ENCODE measurements around the gene PCYOX1L. TPM values are rescaled to one million over a fixed set of nuclear protein-coding genes. Genes with fewer than 3 reads are reported as not detected.

Gene PCYOX1L
- total RNA-seq, 1 experiment from 2014 or later, result 29.9 TPM

GRCh38 chr5:149407323-149408251 lies 49.7 kb downstream of the PCYOX1L start:
- H3K4me1 Mint-ChIP-seq (ENCODE audit: low read depth, unreplicated experiment), result peaks cover 14% of the 10 kb centered on the region
- no peak overlapping the region for H3K27ac Mint-ChIP-seq (ENCODE audit: unreplicated experiment)
- no peak for DNase-seq
- no peaks in the 10 kb centered on the region for H3K36me3 Mint-ChIP-seq (ENCODE audit: insufficient read depth, unreplicated experiment)
- TF ChIP-seq CTCF (IDR thresholded peaks at IDR 0.05; ENCODE audit: unreplicated experiment), result no peak
- BruUV-seq (replicated peaks), result no TSS peak
- H3K4me3 Mint-ChIP-seq (ENCODE audit: low read depth, unreplicated experiment), result no peak overlapping the region
- H3K9me3 Mint-ChIP-seq (ENCODE audit: low read depth, unreplicated experiment), result no peaks in the 10 kb centered on the region
- CTCF ChIA-PET, result no interaction called here
- intact Hi-C loops (cut with micrococcal nuclease; ENCODE audit: unreplicated experiment), result no loop called here
- peaks cover 29% of the 10 kb centered on the region for H3K27me3 Mint-ChIP-seq (ENCODE audit: unreplicated experiment)

GRCh38 chr5:149408252-149409099 lies 50.6 kb downstream of the PCYOX1L start:
- no peak overlapping the region for H3K27ac Mint-ChIP-seq (ENCODE audit: unreplicated experiment)
- H3K27me3 Mint-ChIP-seq (ENCODE audit: unreplicated experiment), result peaks cover 29% of the 10 kb centered on the region
- intact Hi-C loops (cut with micrococcal nuclease; ENCODE audit: unreplicated experiment), result no loop called here
- CTCF ChIA-PET, result no interaction called here
- BruUV-seq (replicated peaks), result no TSS peak
- no peak for DNase-seq
- H3K4me3 Mint-ChIP-seq (ENCODE audit: low read depth, unreplicated experiment), result no peak overlapping the region
- H3K4me1 Mint-ChIP-seq (ENCODE audit: low read depth, unreplicated experiment), result peaks cover 14% of the 10 kb centered on the region
- H3K36me3 Mint-ChIP-seq (ENCODE audit: insufficient read depth, unreplicated experiment), result no peaks in the 10 kb centered on the region
- TF ChIP-seq CTCF (IDR thresholded peaks at IDR 0.05; ENCODE audit: unreplicated experiment), result no peak
- H3K9me3 Mint-ChIP-seq (ENCODE audit: low read depth, unreplicated experiment), result no peaks in the 10 kb centered on the region

- no peak overlapping the region for H3K27ac Mint-ChIP-seq (ENCODE audit: unreplicated experiment)
- intact Hi-C loops (cut with micrococcal nuclease; ENCODE audit: unreplicated experiment), result no loop called here
- TF ChIP-seq CTCF (IDR thresholded peaks at IDR 0.05; ENCODE audit: unreplicated experiment), result no peak
- CTCF ChIA-PET, result interaction anchor here (0.7 kb wide), 2 partner anchors 185 to 737 kb away, joined by 3 to 4 read pairs; no protein-coding TSS in a partner anchor
- BruUV-seq (replicated peaks), result no TSS peak
- H3K36me3 Mint-ChIP-seq (ENCODE audit: insufficient read depth, unreplicated experiment), result no peaks in the 10 kb centered on the region
- peaks cover 9% of the 10 kb centered on the region for H3K4me1 Mint-ChIP-seq (ENCODE audit: low read depth, unreplicated experiment)
- H3K4me3 Mint-ChIP-seq (ENCODE audit: low read depth, unreplicated experiment), result no peak overlapping the region
- peaks cover 29% of the 10 kb centered on the region for H3K27me3 Mint-ChIP-seq (ENCODE audit: unreplicated experiment)
- no peak for DNase-seq
- H3K9me3 Mint-ChIP-seq (ENCODE audit: low read depth, unreplicated experiment), result no peaks in the 10 kb centered on the region
These were observed 51.6 kb downstream of the PCYOX1L start for GRCh38 chr5:149409268-149409948.

GRCh38 chr5:149410071-149410470 lies 52.2 kb downstream of the PCYOX1L start:
- BruUV-seq (replicated peaks), result no TSS peak
- no peak overlapping the region for H3K27ac Mint-ChIP-seq (ENCODE audit: unreplicated experiment)
- H3K9me3 Mint-ChIP-seq (ENCODE audit: low read depth, unreplicated experiment), result no peaks in the 10 kb centered on the region
- H3K4me3 Mint-ChIP-seq (ENCODE audit: low read depth, unreplicated experiment), result no peak overlapping the region
- H3K4me1 Mint-ChIP-seq (ENCODE audit: low read depth, unreplicated experiment), result peaks cover 9% of the 10 kb centered on the region
- no peak for TF ChIP-seq CTCF (IDR thresholded peaks at IDR 0.05; ENCODE audit: unreplicated experiment)
- H3K27me3 Mint-ChIP-seq (ENCODE audit: unreplicated experiment), result peaks cover 29% of the 10 kb centered on the region
- CTCF ChIA-PET, result interaction anchor here (0.7 kb wide), 1 partner anchor 184 kb away, joined by 4 read pairs; no protein-coding TSS in a partner anchor
- intact Hi-C loops (cut with micrococcal nuclease; ENCODE audit: unreplicated experiment), result no loop called here
- no peak for DNase-seq
- H3K36me3 Mint-ChIP-seq (ENCODE audit: insufficient read depth, unreplicated experiment), result no peaks in the 10 kb centered on the region

Data from Calu3 (cell line).